GM12864 (cell line): ENCODE measurements around the gene FCHSD2.
"Not testable (repeated sequence)": the region's sequence is repeated elsewhere in the genome, so short reads cannot be mapped to it uniquely, and the experiment has no call there.

ENCODE experiments used
- DNase-seq: peaks from one replicate; pipeline ENCODE4 v3.0.0-alpha.2; 2011; ENCODE audit warnings: low read depth
- H3K4me3 ChIP-seq: 2 replicates; pipeline ENCODE4 v1.5.1; 2011; ENCODE audit warnings: mild to moderate bottlenecking, low read depth, low read length, control low read depth
- TF ChIP-seq, protein P1 (sequence below): IDR thresholded peaks from 2 replicates; pipeline ENCODE4 v1.5.1; 2011; ENCODE audit warnings: low read depth, mild to moderate bottlenecking, moderate library complexity, low read length, control low read depth, inconsistent platforms; ENCODE audit errors: missing control alignments

The FCHSD2 gene

DNA sequence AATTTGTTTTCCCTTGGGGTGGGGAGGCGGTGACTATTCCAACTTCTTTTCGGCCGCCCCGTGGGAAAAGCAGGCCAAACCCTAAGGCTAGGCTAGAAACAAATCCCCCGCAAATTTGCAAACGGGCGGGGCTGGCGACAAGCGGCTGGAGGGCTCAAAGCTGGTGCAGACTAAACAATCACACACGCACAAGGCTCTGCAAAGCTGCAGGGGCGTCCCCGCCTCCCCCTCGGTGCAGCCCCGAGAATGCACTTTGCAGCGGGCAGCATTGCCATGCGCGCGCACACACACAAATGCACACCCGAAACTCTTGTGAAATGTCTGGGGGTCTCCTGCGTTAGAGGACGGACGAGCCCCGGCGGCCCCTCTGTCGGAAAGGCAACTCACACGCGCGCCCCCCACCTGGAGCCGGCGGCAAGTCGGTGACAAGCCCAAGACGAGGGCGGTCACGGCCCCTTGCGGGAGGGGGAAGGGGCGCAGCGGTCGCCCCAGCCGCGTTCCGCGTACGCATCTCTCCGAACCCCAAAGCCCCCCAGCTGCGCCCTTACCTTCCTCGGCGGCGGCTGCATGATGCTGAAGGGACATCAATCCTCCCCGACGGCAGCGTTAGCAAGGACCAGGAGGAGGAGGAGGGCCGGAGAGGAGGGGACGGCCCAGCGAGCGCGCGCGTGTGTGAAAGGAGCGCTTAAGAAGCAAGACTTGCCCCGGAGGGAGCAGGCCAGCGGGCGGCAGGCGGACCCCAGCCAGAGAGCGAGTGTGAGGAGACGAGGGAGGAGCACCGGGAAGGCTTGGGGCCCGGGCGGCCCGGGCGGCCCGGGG is 600 bp downstream of the FCHSD2 start:
- TF ChIP-seq, protein P1, sequence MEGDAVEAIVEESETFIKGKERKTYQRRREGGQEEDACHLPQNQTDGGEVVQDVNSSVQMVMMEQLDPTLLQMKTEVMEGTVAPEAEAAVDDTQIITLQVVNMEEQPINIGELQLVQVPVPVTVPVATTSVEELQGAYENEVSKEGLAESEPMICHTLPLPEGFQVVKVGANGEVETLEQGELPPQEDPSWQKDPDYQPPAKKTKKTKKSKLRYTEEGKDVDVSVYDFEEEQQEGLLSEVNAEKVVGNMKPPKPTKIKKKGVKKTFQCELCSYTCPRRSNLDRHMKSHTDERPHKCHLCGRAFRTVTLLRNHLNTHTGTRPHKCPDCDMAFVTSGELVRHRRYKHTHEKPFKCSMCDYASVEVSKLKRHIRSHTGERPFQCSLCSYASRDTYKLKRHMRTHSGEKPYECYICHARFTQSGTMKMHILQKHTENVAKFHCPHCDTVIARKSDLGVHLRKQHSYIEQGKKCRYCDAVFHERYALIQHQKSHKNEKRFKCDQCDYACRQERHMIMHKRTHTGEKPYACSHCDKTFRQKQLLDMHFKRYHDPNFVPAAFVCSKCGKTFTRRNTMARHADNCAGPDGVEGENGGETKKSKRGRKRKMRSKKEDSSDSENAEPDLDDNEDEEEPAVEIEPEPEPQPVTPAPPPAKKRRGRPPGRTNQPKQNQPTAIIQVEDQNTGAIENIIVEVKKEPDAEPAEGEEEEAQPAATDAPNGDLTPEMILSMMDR, result no peak
- peak overlapping the region; percentile 98 for H3K4me3 ChIP-seq
- no peak for DNase-seq

DNA sequence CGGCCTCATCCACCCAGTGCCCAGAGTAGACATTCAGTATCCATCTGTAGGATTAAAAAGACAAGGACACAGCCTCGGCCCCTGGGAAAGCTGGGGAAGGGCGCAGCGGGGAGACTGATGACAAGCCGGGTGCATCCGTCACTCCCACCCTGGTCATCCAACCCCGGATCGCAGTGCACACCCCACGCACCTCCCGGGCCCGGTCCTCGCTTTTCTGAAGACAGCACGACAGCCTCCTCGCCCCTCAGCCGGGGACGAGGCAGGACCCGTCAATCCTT is 1.1 kb downstream of the FCHSD2 start:
- peak overlapping the region; percentile 98 for H3K4me3 ChIP-seq
- TF ChIP-seq, protein P1, result no peak
- DNase-seq, result no peak

DNA sequence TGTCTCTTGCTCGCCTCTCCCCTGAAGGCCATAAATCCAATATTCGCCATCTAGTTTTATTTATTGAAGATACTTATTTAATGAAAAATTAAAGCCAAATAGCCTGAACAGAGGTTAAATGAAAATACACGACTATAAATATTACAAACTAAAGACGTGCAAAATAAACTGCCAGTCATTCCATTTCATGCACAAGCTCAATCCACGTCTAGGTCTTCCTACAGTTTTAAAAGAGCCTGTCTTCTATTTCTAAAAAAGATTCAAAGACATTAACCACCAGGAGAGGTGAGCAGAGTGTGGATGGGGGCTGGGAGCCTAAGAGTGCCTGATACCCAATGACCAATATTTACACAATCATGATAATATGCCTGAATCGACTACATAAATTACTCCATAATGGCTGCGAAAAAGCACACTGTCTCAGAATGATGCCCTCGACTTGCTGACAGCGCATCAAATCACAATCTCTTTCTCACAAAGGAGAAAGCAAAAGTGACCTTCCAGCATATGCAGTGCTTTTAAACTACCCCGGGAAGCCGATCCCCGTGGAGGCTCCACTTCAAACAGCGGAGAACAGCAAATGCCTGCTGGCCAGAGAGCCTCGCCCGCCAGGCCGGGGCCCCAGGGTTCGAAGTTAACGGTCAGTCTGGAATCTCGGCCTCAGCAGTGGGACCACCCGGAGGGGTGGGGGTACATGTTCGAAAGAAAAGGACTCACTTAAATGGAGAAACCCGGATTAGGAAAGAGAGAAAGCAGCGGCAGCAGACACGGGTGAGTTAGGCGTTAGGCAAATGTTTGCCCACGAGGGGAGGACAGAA is 1.7 kb downstream of the FCHSD2 start:
- peak overlapping the region; percentile 98 for H3K4me3 ChIP-seq
- TF ChIP-seq, protein P1, result no peak
- DNase-seq, result no peak

DNA sequence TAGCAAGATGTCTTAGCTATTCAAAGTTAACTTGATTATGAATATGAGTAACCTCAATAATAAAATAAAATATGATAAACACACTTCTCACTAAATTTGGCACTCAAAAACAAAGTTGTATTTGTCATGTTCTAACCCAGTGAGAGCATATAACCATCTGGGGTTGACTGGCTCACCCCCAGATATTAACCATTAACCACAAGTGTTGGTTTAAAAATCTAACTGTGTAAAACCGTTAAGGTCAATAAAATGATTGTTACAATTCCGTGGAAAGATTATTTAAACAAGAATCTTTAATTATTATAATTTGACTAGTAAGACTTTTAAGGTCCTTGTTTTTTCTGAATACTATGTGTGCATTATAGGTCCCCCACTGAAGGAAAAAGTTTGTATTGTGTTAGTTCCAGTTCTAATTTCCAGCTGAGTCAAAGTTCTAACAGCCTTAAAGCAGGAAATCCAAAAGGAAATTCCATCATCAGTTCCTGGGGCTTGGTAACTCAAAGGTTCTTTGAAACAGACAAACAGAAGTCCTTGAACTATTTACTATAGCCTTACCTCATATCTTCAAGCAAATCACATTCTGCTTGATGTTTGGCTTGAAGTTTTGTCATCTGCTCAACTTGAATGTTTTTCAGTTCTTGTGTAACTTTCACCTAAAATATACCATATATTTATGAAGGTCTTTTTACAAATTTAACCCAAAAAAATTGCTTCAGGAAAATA is 2.5 kb downstream of the FCHSD2 start:
- H3K4me3 ChIP-seq, result peak overlapping the region; percentile 98
- TF ChIP-seq, protein P1, result no peak
- no peak for DNase-seq

DNA sequence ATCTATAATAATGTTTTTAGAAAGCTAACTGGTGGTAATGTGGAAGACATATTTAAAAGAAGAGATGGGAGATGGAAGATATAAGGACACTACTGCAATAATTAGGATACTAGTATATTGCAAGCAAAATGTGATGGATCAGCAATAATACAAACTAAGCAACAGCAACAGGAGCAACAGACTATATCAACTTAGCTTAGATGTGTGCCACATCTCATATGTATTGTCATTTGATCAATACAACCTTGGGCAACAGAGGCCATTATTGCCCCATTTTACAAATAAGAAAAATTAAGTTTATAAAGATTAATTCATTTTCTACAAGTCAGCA is 4.2 kb downstream of the FCHSD2 start:
- H3K4me3 ChIP-seq, result peak overlapping the region; percentile 36
- no peak for DNase-seq
- TF ChIP-seq, protein P1, result no peak

DNA sequence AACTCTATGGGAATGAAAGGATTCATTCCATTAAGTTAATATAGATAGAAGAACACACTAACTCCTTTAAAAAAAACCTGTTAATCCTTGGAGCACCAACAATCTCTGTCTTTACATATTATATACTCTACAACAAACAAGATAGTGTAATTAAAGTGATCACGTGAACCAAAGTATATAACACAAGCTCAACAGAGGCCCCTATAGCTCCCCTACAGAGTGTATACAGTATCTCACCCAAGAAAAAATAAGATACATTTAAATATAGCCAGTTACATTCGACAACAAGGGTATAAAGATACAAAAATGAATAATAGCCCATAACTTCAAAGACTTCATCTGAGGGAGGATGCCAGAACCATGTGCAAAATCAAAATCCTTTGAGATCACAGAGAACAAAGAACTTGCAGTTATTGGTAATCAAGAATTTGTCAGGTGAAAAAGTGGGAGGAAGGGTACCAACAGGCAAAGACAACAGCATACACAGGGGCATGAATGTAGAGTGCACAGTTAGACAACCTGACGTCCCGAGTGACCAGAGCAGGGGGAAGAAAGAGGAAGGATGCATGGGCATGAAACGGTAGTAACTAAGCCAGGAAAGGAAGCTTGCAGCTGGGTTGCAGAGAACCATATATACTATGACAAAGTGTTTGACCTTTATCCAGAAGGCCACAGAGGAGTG is 4.7 kb downstream of the FCHSD2 start:
- DNase-seq, result no peak
- H3K4me3 ChIP-seq, result peak overlapping the region; percentile 36
- TF ChIP-seq, protein P1, result no peak

DNA sequence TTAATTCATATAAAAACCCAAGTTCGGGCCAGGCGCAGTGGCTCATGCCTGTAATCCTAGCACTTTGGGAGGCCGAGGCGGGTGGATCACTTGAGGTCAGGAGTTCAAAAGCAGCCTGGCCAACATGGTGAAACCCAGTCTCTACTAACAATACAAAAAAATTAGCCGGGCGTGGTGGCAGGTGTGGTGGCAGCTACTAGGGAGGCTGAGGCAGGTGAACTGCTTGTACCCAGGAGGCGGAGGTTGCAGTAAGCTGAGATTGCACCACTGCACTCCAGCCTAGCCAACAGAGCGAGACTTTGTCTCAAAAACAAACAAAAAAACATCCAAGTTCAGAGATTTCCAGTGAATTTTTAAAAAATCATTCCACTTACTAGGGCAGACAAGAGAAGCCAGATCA is 5.4 kb downstream of the FCHSD2 start:
- H3K4me3 ChIP-seq, DNase-seq: not testable (repeated sequence)
